Activated effector memory CD4-positive, alpha-beta T cell treated with anti-CD3 and anti-CD28 coated beads, Interleukin-2, amount 50 U/mL, for 16 hours (primary cell): ENCODE data around the gene TMCC1.

Experiments used
- DNase-seq: peaks from one replicate; pipeline ENCODE4 v3.0.0-alpha.2; 2020

The TMCC1 gene

GRCh38 chr3:129606636-129607390, 286.7 kb downstream of the TMCC1 start, which contains the start of gene PLXND1:
TSS of gene PLXND1 (minus strand) at chr3:129606676. CDS start at chr3:129606639, 37 bp downstream.
- DNase-seq, result peak; percentile 76

GRCh38 chr3:129605922-129606635, 287.4 kb downstream of the TMCC1 start:
- DNase-seq, result no peak

DNA sequence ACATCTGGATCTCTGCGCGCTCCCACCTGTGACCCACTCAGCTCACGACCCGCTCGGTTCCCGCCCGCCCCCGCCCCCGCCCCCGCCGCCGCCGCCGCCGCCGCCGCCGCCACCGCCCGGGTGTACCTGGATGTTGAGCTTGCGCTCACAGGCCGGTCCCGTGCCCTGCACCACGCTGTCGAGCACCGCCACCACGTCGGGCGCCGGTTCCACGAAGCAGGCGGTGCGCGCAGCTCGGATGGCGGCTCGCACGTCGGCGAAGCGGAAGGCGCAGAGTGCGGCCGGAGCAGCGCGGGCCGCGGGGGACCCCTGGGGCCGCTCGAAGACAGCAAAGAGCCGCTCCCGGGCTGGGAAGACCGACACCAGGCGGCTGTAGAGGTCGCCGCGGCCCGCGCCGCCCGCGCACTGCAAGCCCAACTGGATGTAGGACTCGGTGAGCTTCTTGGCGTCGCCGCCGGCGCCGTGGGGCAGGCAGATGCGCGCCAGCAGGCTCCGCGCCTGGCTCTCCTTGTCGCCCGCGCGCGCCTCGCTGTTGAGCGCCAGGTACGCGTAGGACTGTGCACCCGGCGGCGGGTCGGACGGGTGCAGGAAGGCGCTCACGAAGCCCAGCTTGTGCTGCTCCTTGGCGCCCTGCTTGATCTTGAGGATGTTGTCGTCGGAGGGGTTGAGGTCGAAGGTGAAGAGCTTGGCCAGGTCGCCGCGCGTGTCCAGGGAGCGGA, 288.1 kb downstream of the TMCC1 start:
- DNase-seq, result peak; percentile 79

GRCh38 chr3:129604767-129605166, 288.7 kb downstream of the TMCC1 start:
- no peak for DNase-seq

- DNase-seq, result no peak
Measured at GRCh38 chr3:129603991-129604749, 289.3 kb downstream of the TMCC1 start.

DNA sequence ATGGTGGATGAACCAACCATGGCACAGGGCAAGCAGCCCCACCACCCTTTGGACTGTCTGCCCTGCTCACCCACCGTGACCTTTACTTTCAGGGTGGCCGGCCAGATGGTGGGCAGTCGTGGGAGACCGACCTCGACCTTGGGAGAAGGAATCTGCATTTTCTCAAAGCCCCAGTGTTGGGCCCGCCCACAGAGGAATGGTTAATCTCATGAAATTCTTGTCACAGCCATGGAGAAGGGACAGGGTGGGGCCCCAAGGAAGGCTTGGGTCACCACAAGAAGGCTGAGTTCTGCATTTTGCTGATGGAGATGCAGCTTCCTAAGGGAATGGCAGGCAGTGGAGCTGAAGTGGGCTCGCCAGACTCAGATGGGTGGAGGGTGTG, 290.0 kb downstream of the TMCC1 start:
- no peak for DNase-seq

DNA sequence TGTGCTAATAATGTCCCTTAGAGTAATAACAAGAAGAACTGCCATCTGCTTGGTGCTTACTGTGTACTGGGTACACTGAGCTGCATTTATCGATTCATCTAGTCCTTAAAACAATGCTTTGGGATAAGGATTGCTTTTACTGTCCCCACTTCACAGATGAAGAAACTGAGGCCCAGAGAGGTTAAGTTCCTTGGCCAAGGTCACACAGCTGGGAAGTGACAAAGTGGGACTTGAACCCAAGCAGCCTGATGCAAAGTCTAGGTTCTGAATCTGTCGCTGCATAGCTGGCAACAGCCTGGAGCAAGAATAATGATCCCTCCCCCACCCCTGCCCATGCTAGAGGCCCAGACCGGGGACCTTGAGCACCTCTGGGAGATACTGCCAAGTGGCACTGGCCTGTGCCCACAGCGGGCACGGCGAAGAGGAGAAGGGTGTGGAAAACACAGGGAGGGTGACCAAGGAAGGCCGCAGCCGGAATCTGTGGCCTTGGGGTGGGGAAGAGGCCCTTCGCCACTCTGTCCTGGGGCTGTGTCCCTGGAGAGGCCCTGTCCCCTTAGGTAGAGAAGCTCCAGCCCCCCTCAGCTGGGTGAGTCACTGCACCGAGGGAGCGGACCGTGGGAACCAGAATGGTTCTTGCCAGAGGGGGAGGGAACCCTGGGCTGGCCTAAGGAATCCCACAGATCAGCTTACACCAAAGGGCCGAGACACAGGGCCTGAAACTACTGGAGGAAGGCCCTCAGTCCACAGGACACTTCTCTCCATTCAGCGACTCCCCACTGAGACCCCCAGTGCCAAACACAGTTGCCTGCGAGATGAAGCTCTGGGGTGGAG, 290.6 kb downstream of the TMCC1 start:
- no peak for DNase-seq

DNA sequence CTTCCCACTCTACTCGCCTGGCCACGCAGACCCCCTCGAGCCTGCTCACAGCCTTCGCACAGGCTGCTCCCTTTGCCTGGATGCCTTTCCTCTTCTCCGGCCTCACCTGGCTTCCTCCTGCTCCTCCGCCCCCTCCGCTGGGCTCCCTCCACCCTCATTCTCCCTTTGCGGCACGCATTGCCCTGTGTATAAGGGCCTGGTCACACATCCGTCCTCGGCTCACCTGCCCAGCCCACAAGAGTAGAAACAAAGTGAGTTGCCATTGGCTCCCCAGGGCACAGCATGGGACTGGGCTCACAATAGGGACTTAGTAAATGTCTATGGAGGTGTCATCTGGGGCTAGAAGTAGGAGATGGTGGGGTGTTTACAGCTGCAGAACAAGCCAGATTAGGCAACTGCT, 291.2 kb downstream of the TMCC1 start:
- no peak for DNase-seq

GRCh38 chr3:129601713-129602112, 291.8 kb downstream of the TMCC1 start:
- DNase-seq, result no peak

- no peak for DNase-seq
Measured at GRCh38 chr3:129600348-129600747, 293.2 kb downstream of the TMCC1 start.

GRCh38 chr3:129599607-129600006, 293.9 kb downstream of the TMCC1 start:
- DNase-seq, result no peak

DNA sequence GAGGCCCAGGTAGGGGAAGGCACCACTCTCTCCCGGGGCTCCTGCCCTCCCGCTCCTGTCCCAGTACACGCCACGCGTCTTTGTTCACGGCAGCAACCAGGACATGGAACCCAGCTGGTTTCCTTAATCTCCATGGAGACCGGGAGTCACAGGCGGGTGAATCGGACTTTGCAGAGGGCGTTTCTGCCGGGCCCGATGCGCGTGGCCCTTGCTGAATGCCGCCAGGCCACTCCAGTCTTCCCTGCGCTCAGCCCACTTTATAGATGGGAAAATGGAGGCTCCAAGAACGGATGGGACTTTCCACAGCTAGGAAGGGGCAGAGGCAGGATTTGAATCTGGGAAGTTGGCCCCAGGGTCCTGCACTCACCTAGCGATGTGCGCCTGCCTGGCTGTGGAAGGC, 294.4 kb downstream of the TMCC1 start:
- DNase-seq, result no peak

DNA sequence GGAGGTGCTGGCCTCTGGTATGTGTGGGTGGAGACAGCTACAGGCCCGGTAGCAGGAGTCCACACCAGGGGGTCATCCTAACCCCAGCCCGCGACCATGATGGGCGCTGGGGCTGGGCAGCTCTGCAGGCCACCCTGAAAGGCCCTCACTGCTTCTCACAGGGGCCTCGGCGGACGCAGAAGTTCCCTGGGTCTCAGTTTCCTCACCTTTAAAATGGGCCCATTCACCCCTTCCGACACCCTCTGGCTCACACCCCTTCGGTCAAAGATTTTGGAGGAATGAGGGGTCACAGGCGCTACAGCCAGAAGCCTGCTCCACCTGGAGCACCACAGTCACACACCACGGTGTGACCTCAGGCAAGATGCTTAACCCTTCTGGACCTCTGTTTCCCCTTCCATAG, 295.0 kb downstream of the TMCC1 start:
- no peak for DNase-seq

DNA sequence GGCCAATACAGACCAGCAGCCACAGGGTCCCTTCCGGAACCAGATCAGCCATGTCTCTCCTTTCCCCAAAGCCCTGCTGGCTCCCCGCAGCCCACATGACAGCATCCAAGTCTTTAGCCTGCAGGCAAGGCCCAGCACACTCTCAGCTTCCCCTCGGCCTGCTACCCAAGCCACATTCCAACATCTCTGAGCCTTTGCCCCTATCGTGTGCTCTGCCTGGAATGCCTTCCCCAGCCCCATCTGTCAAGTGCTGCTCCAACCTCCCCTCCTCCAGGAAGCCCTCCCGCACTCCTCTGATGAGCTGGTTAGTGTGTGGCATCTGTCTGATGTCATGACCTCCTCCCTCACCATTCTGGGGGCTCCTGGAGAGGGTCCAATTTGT, 295.5 kb downstream of the TMCC1 start:
- DNase-seq, result no peak
